GM18858 (cell line): ENCODE results near the gene ZNF12.
A peak's percentile ranks its signal among the peaks of the same experiment; 100 is the strongest.
"Not testable (repeated sequence)": the region's sequence is repeated elsewhere in the genome, so short reads cannot be mapped to it uniquely, and the experiment has no call there.

Experiments
- ATAC-seq: cut with Tn5 transposase; IDR thresholded peaks from one replicate; pipeline ENCODE4 v1.9.1; 2021; ENCODE audit not compliant: unreplicated experiment

ZNF12 gene

DNA sequence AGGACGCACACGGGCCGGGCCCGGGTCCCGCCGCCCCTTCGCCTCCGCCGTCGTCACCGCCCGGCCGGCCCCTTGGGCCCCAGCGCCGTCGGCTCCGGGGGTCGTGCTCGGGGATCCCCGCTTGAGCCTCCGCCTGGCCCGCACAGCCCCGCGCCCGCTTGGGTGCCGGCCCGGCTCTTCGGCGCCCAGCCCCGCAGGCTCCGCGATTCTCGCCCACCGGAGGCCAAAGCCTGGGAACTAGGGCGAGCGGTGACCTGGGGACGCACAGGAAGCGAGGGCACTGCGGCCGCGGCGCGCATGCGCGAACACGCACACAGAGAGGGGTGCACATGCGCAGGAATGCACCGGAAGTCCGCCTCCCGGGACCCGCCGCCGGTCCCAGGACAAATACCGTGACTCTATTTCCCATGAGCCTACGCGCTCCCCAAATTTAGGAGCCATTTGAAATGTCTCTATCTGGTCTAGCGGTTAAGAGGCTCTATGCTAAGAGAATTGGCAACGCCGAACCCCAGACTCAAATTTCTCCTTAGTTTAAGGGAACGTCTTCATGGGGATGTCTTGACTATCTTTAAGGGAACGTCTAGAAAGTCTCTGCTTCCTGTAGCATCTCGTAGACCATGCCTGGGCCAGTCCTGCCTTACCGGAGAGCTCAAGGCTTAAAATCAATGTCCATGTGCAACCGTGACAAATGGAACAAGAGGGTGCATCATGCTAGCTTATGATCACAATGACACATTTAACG lies at the start of gene ZNF12:
Gene ZNF12, minus strand, starts transcription at position 282 of the 742 bp plus-strand sequence. CDS start 1,774 bp downstream, outside the sequence.
- ATAC-seq: peak; percentile 89

- ATAC-seq: not testable (repeated sequence)
Observed at GRCh38 chr7:6753964-6754363, 47.2 kb upstream of the ZNF12 start, which contains the start of gene RSPH10B2. TSS of gene RSPH10B2 (plus strand) at chr7:6754103. CDS start at chr7:6757678, 3,575 bp downstream.

GRCh38 chr7:6750173-6750572 lies 43.4 kb upstream of the ZNF12 start:
- ATAC-seq: not testable (repeated sequence)

DNA sequence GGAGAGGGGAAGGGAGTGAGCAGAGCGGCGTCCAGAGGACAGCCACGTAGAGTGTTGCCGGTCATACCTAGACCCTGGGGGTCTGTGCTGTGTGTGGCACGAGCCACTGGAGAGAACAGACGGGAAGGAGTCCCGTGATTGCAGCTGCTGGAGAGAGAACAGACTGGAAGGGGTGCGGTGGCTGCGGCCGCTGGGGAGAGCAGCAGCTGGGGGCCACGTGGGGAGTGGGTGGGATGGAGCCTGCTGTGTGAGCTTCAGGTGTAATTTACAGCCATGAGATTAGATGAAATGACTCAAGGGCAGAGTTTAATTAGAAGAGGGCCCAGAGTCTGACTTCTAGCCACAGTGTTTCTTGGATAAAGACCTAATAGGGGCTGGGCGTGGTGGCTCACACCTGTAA lies 42.6 kb upstream of the ZNF12 start:
- not testable (repeated sequence) for ATAC-seq

GRCh38 chr7:6744410-6745100 lies 37.8 kb upstream of the ZNF12 start:
- ATAC-seq: not testable (repeated sequence)

GRCh38 chr7:6738415-6738814 lies 31.7 kb upstream of the ZNF12 start:
- ATAC-seq: not testable (repeated sequence)

- no peak for ATAC-seq
Observed at GRCh38 chr7:6730343-6730633, 23.5 kb upstream of the ZNF12 start.

DNA sequence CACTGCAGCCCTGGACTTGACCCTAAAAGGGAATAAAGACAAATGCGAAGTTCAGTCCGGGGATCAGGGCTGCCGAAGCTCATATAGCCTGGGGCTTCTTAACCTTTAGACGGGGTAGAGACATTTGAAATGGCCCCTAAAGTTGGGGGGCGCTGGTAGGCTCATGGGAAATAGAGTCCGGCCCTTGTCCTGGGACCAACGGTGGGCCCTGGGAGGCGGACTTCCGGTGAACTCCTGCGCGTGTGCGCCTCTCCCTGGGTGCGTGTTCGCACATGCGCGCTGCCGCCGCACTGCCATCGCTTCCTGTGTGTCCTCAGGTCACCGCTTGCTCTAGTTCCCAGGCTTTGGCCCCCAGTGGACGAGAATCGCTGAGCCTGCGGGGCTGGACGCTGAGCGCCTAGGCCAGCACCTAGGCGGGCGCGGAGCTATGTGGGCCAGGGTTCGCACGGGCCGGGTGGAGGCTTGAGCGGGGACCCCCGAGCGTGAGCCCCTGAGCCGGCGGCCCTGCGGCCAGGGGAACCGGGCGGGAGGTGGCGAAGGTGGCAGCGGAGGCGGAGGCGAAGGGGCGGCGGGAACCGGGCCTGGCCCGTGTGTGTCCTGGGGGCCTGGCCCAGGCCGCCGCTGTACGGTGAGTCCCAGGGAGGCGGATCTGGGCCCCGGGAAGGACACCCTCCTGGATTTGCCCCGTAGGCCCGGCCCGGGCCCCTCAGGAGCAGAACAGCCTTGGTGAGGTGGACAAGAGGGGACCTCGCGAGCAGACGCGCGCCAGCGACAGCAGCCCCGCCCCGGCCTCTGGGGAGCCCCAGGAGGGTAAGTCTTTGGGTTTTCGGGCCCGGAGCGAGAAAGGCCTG lies 23.0 kb upstream of the ZNF12 start:
- ATAC-seq: peak; percentile 87

GRCh38 chr7:6728893-6729491 lies 22.2 kb upstream of the ZNF12 start:
- not testable (repeated sequence) for ATAC-seq

DNA sequence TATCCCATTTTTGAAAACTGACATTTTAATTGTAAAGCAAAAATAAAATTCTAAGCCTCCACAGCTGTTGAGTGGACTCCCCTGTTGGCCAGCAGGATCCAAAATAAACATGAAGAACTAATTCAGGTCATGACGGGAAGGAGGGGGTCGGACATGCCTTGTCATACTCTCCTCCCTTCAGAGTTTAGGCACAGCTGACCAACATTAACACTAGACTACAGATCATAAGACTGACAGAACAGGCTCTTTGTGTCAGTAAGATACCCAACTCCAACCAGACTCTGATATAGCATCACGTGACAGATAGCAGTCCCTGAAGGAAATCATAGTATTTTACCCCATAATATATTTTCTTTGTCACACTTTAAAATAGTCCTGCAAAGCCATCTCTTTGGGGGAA lies 20.9 kb upstream of the ZNF12 start:
- ATAC-seq: no peak

GRCh38 chr7:6726341-6726740 lies 19.6 kb upstream of the ZNF12 start:
- ATAC-seq: not testable (repeated sequence)

- ATAC-seq: peak; percentile 71
Observed at GRCh38 chr7:6725003-6725402, 18.3 kb upstream of the ZNF12 start.

GRCh38 chr7:6724351-6724750 lies 17.6 kb upstream of the ZNF12 start:
- ATAC-seq: not testable (repeated sequence)

- no peak for ATAC-seq
Observed at GRCh38 chr7:6718124-6718523, 11.4 kb upstream of the ZNF12 start.

GRCh38 chr7:6715898-6716297 lies 9.2 kb upstream of the ZNF12 start:
- not testable (repeated sequence) for ATAC-seq

DNA sequence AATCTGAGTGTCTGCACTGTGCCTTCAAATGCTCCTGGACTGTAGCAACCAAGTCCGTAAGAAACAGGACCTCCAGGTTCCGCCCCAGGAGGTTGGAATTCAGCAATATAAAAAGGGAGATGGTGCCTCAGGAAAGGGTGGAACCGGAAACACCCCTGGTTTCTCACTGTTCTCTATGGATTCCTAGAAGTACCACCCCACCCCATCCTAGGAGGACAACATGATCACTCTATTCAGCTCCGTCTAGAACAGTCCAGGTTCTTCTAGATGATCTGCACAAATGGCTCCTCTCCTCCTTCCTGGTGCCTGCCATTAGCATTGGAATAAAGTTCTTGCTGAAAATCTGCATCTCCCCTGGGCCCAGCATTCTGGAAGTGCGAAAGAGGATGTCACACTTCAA lies 7.6 kb upstream of the ZNF12 start:
- ATAC-seq: no peak

DNA sequence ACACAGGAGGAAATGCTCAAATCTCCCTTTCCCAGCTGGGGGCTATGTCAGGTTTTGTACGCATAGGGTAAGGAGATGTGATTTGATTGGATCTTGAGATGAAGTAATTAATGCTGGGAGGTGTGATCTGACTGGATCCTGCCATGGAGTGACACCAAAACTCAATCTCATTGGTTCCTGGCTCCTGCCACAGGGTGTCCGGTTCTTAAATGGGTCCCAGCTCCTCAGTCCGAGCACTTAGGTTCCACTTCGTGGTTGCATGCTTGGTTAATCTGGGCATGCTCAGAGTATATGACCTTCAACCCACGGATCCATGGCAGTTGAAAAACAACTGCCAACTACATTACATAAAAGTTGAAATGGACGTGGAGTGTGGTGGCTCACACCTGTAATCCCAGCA lies 3.1 kb upstream of the ZNF12 start:
- no peak for ATAC-seq

DNA sequence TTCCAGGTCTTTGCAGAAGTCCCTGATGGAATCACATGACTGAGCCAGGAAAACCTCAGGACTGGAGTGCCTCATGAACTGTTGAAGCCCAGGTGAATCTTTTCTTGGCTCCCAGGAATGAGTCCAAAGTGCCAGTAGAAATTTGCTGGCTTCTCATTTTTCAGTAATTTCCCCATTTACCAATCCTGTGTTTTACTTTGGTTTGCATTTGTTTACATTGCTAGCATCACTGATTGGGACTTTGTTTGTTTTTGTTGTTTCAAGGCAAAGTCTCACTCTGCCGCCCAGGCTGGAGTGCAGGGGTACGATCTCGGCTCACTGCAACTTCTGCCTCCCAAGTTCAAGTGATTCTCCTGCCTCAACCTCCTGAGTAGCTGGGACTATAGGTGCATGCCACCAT lies 1.6 kb upstream of the ZNF12 start:
- no peak for ATAC-seq

DNA sequence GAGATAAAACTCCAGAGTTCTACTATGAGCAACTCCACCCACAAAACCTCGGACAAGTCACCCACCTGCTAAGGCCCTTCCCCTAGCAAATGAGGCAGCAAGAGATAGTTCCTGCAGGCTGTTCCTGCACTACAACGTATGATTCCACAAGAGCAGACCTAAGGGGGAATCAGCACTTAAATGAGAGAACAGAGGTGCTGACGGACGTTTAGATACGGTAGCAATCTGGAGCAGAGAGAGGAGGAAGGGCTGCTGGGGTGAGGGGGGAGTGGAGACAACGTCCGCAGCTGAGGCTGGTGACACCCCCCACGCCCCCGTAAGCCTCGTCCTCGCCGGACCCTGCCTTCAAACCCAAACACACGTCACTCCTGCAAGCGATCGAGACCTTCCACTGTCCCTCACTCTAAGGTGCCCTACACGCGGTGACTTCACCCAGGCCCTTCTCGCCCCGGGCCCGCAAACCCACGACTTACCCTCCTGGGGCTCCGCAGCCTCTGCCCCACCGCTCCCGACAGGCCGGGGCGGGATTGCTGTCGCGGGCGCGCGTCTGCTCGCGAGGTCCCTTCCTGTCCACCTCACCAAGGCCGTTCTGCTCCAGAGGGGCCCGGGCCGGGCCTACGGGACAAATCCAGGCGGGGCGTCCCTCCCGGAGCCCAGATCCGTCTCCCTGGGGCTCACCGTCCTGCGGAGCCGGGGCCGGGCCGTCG lies 635 bp downstream of the ZNF12 start:
- ATAC-seq: peak; percentile 17

DNA sequence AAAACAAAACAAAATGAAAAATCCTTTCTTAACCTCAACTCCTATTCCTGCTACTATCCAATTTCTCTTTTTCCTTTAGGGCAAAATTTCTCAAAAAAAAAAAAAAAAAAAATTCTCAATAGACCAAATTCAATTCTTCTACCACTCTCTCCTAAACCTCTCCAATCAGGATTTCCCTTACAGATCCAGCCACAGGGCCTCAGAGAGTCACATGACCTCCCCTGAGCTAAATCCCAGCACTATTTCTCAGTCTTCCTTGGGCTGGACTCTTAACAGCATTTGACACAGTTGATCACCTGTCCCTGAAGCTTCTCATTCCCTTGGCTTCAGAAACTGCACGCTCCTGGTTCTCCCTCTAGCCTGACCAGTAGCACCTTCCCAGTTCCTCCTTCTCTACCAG lies 4.9 kb downstream of the ZNF12 start:
- ATAC-seq: no peak

DNA sequence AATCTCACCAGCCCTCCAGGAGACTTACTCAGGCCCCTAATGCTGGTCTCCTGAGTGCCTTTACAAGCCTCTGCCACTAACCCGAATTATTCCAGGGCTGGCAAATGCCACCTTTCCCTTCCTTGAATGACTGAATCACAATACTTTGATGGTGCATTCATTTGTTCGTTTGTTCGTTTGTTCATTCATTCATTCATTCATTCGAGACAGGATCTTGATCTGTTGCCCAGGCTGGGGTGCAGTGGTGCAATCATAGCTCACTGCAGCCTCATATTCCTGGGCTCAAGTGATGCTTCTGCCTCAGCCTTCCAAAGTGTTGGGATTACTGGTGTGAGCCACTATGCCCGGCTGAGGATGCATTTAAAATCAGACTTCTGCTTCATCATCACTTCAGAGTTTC lies 6.0 kb downstream of the ZNF12 start:
- no peak for ATAC-seq
